Measurements from ENCODE around the gene EPB41L2.

DNA sequence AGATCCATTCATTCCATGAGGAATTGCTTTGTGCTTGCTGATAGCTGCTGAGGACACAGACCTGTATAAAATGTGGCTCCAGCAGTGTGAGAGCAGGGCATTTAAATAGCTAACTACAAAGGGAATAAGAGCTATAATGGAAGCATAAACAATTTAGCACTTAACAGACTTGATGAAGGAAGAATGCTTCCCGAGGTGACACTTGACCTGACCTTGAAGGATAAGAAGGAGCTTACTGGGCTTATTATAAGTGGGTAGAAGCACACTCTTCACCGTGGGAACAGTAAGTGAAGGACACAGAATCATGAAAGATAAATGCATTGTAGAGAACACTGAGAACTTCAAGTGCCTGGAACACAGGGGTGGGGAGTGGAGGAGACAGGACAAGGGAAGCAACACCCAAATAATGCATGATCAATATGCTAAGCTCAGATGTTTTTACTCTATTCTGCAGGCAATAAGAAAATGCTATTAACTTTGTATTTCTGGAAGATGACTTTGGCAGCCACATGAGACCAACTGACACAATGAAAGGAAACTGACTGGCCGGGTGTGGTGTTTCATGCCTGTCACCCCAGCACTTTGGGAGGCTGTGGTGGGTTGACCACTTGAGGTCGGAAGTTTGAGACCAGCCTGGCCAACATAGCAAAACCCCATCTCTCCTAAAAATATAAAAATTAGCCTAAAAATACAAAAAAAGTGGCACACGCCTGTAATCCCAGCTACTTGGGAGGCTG, 84.2 kb downstream of the EPB41L2 start:
- TF ChIP-seq, protein P1, sequence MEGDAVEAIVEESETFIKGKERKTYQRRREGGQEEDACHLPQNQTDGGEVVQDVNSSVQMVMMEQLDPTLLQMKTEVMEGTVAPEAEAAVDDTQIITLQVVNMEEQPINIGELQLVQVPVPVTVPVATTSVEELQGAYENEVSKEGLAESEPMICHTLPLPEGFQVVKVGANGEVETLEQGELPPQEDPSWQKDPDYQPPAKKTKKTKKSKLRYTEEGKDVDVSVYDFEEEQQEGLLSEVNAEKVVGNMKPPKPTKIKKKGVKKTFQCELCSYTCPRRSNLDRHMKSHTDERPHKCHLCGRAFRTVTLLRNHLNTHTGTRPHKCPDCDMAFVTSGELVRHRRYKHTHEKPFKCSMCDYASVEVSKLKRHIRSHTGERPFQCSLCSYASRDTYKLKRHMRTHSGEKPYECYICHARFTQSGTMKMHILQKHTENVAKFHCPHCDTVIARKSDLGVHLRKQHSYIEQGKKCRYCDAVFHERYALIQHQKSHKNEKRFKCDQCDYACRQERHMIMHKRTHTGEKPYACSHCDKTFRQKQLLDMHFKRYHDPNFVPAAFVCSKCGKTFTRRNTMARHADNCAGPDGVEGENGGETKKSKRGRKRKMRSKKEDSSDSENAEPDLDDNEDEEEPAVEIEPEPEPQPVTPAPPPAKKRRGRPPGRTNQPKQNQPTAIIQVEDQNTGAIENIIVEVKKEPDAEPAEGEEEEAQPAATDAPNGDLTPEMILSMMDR (IDR thresholded peaks at IDR 0.05 in 8 of 11, conservative IDR thresholded peaks at IDR 0.05 in 3 of 11): no peak
- no peak for TF ChIP-seq POLR2A (IDR thresholded peaks at IDR 0.05)

Measured in spleen (tissue), 7 donors.